Sigmoid colon (tissue), 4 donors: ENCODE results near the gene DAPK2.

Source experiments
- CTCF ChIP-seq, 4 experiments: fragments of 450-650 bp in 3 of 4; fragments of 200-600 bp in 1 of 4; IDR thresholded peaks; one replicate each; pipeline ENCODE4 v1.5.1; 2016 to 2019; ENCODE audit warnings: antibody characterized with exemption in 4 of 4, mild to moderate bottlenecking in 3 of 4, moderate library complexity in 2 of 4
- POLR2A ChIP-seq, 2 donors: fragments of 450-650 bp; IDR thresholded peaks; one replicate each; pipeline ENCODE4 v1.6.1; 2016; ENCODE audit warnings: antibody characterized with exemption in 2 of 2, mild to moderate bottlenecking in 2 of 2, moderate library complexity in 2 of 2
- POLR2AphosphoS5 ChIP-seq, 4 donors: sonication (generic); formaldehyde crosslinking; IDR thresholded peaks; one replicate each; pipeline ENCODE4 v1.6.1; 2017; ENCODE audit warnings: antibody characterized with exemption in 4 of 4

GRCh38 chr15:64035525-64035924 lies 10.8 kb downstream of the DAPK2 start:
- TF ChIP-seq CTCF (IDR thresholded peaks at IDR 0.05) (no peak), POLR2A (IDR thresholded peaks at IDR 0.05) (no peak), POLR2AphosphoS5 (IDR thresholded peaks at IDR 0.05) (no peak)
